Activated naive CD4-positive, alpha-beta T cell treated with anti-CD3 and anti-CD28 coated beads, Interleukin-2, amount 10 ng/mL, durations not matched to agents 7 days and 5 days (primary cell): ENCODE results near the gene IQCH.
A peak's percentile ranks its signal among the peaks of the same experiment; 100 is the strongest.
"Not testable (repeated sequence)": the region's sequence is repeated elsewhere in the genome, so short reads cannot be mapped to it uniquely, and the experiment has no call there.

Experiments used
- CTCF ChIA-PET: fragments of 350-600 bp; sonication (Branson Sonifier 250); formaldehyde crosslinking; loops from one replicate; lab custom pipeline; 2021; ENCODE audit warnings: antibody characterized with exemption; lab: Charles Lee
- DNase-seq: peaks from one replicate; pipeline ENCODE4 v3.0.0-alpha.2; 2020
- H3K27ac Mint-ChIP-seq: one replicate; pipeline ENCODE4 v1.8.0; 2021; ENCODE audit warnings: mild to moderate bottlenecking, moderate library complexity, mixed read lengths
- H3K27me3 Mint-ChIP-seq: one replicate; pipeline ENCODE4 v1.8.0; 2021; ENCODE audit warnings: mild to moderate bottlenecking, mixed read lengths
- H3K36me3 Mint-ChIP-seq: one replicate; pipeline ENCODE4 v1.8.0; 2021; ENCODE audit warnings: mixed read lengths
- H3K4me1 Mint-ChIP-seq: one replicate; pipeline ENCODE4 v1.8.0; 2021; ENCODE audit warnings: mixed read lengths
- H3K4me3 Mint-ChIP-seq: one replicate; pipeline ENCODE4 v1.8.0; 2021; ENCODE audit warnings: mild to moderate bottlenecking, moderate library complexity, mixed read lengths
- H3K9me3 Mint-ChIP-seq: one replicate; pipeline ENCODE4 v1.8.0; 2021; ENCODE audit warnings: mixed read lengths

IQCH gene

GRCh38 chr15:67228286-67228685 is 26.3 kb upstream of the IQCH start:
- Mint-ChIP-seq H3K27ac (no peak overlapping the region), H3K4me3 (no peak overlapping the region), H3K36me3 (peaks cover 53% of the 10 kb centered on the region), H3K9me3 (no peaks in the 10 kb centered on the region), H3K4me1 (peaks cover 16% of the 10 kb centered on the region), H3K27me3 (no peaks in the 10 kb centered on the region)
- CTCF ChIA-PET, result interaction anchor here (1.1 to 1.5 kb wide), 2 partner anchors 12 to 282 kb away, joined by 3 to 5 read pairs; no protein-coding TSS in a partner anchor
- no peak for DNase-seq

DNA sequence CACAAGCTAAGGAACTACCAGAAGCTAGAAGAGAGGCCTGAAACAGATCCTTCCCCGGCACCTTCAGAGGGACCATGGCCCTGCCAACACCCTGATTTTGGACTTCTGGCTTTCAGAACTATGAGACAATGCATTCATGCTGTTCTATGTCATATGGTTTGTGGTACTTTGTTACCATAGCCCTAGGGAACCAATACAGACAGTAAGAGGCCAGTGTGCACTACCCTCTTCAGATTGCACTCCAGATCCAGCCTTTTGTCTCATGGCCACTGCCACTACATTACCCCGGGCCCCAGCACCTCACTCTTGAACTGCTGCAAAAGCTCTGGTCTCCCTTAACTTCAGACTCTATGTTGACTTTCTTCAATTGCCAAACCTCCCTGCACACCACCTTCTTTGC is 24.1 kb upstream of the IQCH start:
- DNase-seq, result no peak
- no peaks in the 10 kb centered on the region for H3K27me3 Mint-ChIP-seq
- CTCF ChIA-PET, result interaction anchor here (0.7 kb wide), 1 partner anchor 10 kb away, joined by 3 read pairs; no protein-coding TSS in a partner anchor
- peaks cover 65% of the 10 kb centered on the region for H3K36me3 Mint-ChIP-seq
- H3K4me3 Mint-ChIP-seq, result no peak overlapping the region
- H3K4me1 Mint-ChIP-seq, result peaks cover 16% of the 10 kb centered on the region
- no peaks in the 10 kb centered on the region for H3K9me3 Mint-ChIP-seq
- H3K27ac Mint-ChIP-seq, result no peak overlapping the region

GRCh38 chr15:67232591-67232990 is 22.0 kb upstream of the IQCH start:
- H3K4me1 Mint-ChIP-seq, result peaks cover 13% of the 10 kb centered on the region
- peaks cover 64% of the 10 kb centered on the region for H3K36me3 Mint-ChIP-seq
- H3K9me3 Mint-ChIP-seq, result no peaks in the 10 kb centered on the region
- no peak overlapping the region for H3K27ac Mint-ChIP-seq
- H3K4me3 Mint-ChIP-seq, result no peak overlapping the region
- no peaks in the 10 kb centered on the region for H3K27me3 Mint-ChIP-seq
- DNase-seq, result no peak
- CTCF ChIA-PET, result no interaction called here

DNA sequence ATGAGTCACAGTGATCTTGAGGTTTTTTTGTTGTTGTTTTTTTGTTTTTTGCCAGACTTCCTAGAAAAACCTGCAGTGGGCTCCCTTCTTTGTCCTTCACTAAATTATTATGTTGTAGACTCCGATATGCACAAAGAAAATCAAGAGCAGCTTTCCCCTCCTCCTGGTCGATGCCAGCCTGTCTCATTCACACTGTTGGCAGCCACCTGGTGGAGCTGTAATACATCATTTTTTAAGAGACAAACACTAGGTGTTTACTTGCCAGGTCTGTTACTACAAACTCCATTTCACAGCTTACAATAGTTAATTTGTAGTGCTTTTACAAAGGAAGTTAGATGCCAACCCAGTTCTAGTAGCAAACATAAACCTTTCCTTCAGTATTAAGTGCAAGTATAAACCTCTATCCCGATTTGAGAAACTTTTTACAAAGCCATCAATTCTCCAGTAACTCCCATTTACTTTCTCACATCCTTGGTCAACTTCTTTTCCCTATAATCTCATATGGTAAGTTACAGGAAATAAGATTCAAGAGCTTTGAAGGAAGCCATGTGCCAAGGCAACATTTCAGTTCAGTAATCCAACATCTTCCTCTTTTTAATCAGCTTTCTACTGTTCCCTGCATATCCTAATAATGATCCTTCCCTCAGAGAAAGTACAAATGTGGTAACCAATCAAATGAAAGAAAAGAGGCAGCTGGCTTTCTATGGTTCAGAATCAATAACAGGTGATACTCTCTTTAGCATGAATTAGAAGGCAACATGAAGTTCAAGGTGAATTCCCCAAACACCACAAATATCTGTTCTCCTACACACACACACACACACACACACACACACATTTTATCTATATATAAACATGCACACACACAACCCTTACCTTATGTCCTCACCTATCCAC is 14.1 kb upstream of the IQCH start:
- peak overlapping the region; percentile 90 for H3K27ac Mint-ChIP-seq
- DNase-seq, result peak; percentile 51
- CTCF ChIA-PET, result interaction anchor here (0.8 to 2.8 kb wide), 9 partner anchors 9 to 294 kb away, joined by 3 to 18 read pairs (median 3); no protein-coding TSS in a partner anchor
- H3K27me3 Mint-ChIP-seq, result no peaks in the 10 kb centered on the region
- H3K4me3 Mint-ChIP-seq, result peak overlapping the region; percentile 9
- no peaks in the 10 kb centered on the region for H3K9me3 Mint-ChIP-seq
- peaks cover 19% of the 10 kb centered on the region for H3K36me3 Mint-ChIP-seq
- peaks cover 47% of the 10 kb centered on the region for H3K4me1 Mint-ChIP-seq

DNA sequence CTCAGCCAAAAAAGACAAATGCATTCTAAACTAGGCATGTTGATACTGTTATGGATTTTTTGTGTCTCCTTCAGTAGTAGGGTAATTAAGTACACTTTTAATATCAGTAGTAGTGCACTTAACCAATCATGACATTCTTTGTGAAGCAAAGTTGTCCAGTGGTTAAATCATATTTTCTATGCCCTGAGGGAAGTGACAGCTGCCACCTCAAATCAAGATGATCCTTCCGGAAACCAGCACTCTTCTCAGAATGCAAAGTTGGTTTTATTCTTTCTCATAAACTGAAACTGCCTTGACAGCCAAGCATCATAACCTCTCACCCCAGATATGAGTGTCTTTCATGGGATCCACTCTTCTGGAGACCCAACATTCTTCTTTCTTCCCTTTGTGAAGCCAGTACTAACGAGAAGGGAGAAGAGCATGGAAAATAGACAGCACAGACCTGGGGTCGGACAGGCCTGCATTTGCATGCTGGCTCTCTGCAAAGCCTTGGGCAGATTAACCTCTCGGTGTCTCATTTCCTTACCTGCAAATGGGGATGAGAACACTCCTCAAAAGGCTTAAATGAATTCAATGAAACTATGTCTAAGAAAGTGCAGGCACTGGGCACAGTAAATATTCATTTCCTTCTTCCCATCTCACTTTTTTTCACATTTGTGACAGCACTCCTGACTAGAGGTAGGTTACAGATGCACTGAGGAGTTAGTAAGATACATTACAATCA is 13.3 kb upstream of the IQCH start:
- CTCF ChIA-PET, result interaction anchor here (0.8 to 2.8 kb wide), 6 partner anchors 9 to 295 kb away, joined by 3 to 18 read pairs (median 4); no protein-coding TSS in a partner anchor
- DNase-seq, result peak; percentile 34
- Mint-ChIP-seq H3K9me3 (no peaks in the 10 kb centered on the region), H3K27me3 (no peaks in the 10 kb centered on the region), H3K27ac (peak overlapping the region; percentile 90), H3K4me3 (peak overlapping the region; percentile 9), H3K4me1 (peaks cover 47% of the 10 kb centered on the region), H3K36me3 (peaks cover 20% of the 10 kb centered on the region)

DNA sequence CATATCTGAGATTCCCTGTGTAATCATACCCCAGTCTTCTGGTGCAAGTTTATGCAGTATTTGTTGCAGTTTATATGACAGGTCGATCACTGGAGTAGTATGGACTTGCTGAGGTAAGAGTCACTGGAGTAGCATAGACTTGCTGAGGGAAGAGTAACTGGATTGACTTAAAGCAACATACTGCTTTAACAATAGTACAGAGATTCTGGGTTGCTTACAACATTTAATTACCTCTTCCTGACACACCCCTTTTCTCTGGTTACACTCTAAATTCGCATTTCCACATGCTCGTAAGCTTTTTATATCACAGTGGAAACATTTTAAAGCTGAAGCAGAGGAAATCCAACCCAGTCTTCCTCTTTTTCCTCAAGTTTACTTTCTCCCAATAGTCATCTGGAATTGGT is 11.9 kb upstream of the IQCH start:
- Mint-ChIP-seq H3K9me3 (peaks cover 8% of the 10 kb centered on the region), H3K36me3 (peaks cover 30% of the 10 kb centered on the region), H3K27ac (peak overlapping the region; percentile 77), H3K4me3 (no peak overlapping the region), H3K4me1 (peaks cover 47% of the 10 kb centered on the region), H3K27me3 (no peaks in the 10 kb centered on the region)
- CTCF ChIA-PET, result no interaction called here
- no peak for DNase-seq

DNA sequence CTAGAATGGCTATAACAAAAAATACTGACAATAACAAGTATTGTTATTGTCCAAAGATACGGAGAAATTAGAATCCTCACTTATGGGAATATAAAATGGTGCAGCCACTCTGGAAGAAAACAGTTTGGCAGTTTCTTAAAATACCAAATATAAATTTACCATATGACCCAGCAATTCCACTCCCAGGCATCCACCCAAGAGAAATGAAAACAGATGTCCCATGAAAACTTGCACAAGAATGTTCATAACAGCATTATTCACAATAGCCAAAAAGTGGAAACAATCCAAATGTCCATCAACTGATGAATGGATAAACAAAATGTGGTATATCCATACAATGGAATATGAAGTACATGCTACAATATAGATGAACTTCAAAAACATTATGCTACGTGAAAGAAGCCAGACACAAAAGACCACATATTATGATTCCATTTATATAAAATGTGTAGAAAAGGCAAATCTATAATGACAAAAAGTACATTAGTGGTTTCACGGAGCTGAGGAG is 9.6 kb upstream of the IQCH start:
- CTCF ChIA-PET, result no interaction called here
- Mint-ChIP-seq H3K4me3 (no peak overlapping the region), H3K4me1 (peaks cover 40% of the 10 kb centered on the region), H3K36me3 (peaks cover 38% of the 10 kb centered on the region), H3K27me3 (no peaks in the 10 kb centered on the region), H3K9me3 (peaks cover 8% of the 10 kb centered on the region), H3K27ac (no peak overlapping the region)
- DNase-seq, result no peak

DNA sequence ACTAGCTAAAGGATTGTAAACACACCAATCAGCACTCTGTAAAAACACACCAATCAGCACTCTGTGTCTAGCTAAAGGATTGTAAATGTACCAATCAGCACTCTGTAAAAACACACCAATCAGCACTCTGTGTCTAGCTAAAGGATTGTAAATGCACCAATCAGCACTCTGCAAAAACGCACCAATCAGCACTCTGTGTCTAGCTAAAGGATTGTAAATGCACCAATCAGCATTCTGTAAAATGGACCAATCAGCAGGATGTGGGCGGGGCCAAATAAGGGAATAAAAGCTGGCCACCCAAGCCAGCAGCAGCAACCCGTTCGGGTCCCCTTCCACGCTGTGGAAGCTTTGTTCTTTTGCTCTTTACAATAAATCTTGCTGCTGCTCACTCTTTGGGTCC is 8.0 kb upstream of the IQCH start:
- not testable (repeated sequence) for DNase-seq, H3K27me3 Mint-ChIP-seq, H3K9me3 Mint-ChIP-seq, H3K4me3 Mint-ChIP-seq, H3K27ac Mint-ChIP-seq
- Mint-ChIP-seq H3K4me1 (peaks cover 32% of the 10 kb centered on the region), H3K36me3 (peaks cover 43% of the 10 kb centered on the region)
- CTCF ChIA-PET, result interaction anchor here (0.9 kb wide), 1 partner anchor 11 kb away, joined by 3 read pairs; no protein-coding TSS in a partner anchor

DNA sequence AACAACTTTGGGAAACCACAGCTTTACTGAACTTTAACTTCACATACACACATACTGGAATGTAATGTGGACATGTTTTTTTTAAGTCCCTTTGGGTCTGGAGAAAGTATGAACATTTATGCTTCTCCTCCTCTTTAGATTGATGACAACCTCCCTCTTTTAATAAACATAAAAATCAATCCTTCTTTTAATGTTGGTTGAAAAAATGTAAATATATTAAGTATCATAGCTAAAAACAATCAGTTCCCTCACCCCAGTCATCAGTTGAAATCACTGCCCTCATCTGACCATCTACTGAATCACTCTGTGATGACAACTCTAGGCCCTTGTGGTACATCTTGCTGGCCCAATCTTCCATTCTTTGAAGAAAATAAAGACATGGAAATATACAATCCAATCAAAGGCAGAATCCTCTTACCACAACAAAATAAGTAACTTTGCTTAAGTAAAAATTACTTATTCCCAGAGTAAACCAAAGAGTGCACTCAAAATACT is 6.5 kb upstream of the IQCH start:
- Mint-ChIP-seq H3K36me3 (peaks cover 44% of the 10 kb centered on the region), H3K4me1 (peaks cover 32% of the 10 kb centered on the region), H3K27ac (no peak overlapping the region), H3K4me3 (no peak overlapping the region), H3K27me3 (no peaks in the 10 kb centered on the region), H3K9me3 (peaks cover 8% of the 10 kb centered on the region)
- CTCF ChIA-PET, result no interaction called here
- no peak for DNase-seq

DNA sequence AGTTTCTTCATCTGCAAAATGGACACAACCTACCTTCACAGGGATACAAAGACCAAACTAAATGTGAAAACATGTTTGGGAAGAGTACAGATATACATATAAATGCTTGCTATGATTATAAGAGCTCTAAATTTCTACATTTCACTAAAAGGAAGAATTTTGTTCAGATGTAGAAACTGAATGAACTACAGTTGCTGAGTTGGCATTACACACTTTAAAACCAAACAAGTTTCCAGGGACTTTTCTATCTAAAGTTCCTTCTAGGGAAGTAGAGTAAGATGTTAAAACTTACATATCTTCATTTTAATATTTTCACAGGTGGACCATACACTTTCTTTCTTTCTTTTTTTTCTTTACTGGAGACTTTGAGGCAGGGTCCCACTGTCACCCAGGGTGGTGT is 4.8 kb upstream of the IQCH start:
- Mint-ChIP-seq H3K27me3 (peaks cover 4% of the 10 kb centered on the region), H3K4me3 (no peak overlapping the region), H3K27ac (no peak overlapping the region), H3K9me3 (peaks cover 8% of the 10 kb centered on the region), H3K4me1 (peaks cover 35% of the 10 kb centered on the region), H3K36me3 (peaks cover 42% of the 10 kb centered on the region)
- CTCF ChIA-PET, result interaction anchor here (1.2 kb wide), 1 partner anchor 9 kb away, joined by 3 read pairs; no protein-coding TSS in a partner anchor
- no peak for DNase-seq

- Mint-ChIP-seq H3K36me3 (peaks cover 29% of the 10 kb centered on the region), H3K27ac (no peak overlapping the region), H3K4me3 (no peak overlapping the region), H3K4me1 (peaks cover 46% of the 10 kb centered on the region), H3K9me3 (peaks cover 8% of the 10 kb centered on the region), H3K27me3 (peaks cover 11% of the 10 kb centered on the region)
- no peak for DNase-seq
- CTCF ChIA-PET, result interaction anchor here (1.0 to 1.2 kb wide), 2 partner anchors 10 to 11 kb away, joined by 3 read pairs; no protein-coding TSS in a partner anchor
Measured at GRCh38 chr15:67251318-67251717, 3.3 kb upstream of the IQCH start.

- peak overlapping the region; percentile 97 for H3K27ac Mint-ChIP-seq
- CTCF ChIA-PET, result no interaction called here
Measured at GRCh38 chr15:67253101-67253500, 1.5 kb upstream of the IQCH start.

GRCh38 chr15:67253549-67254237 is 893 bp upstream of the IQCH start:
- Mint-ChIP-seq H3K4me1 (peaks cover 44% of the 10 kb centered on the region), H3K27me3 (peaks cover 14% of the 10 kb centered on the region), H3K36me3 (peaks cover 11% of the 10 kb centered on the region), H3K4me3 (peak overlapping the region; percentile 98), H3K9me3 (no peaks in the 10 kb centered on the region), H3K27ac (peak overlapping the region; percentile 97)
- CTCF ChIA-PET, result no interaction called here
- no peak for DNase-seq

More at GRCh38 chr15:67253101-67253500, 1.5 kb upstream of the IQCH start:
- H3K27me3 Mint-ChIP-seq, result peaks cover 14% of the 10 kb centered on the region
- peak overlapping the region; percentile 98 for H3K4me3 Mint-ChIP-seq
- no peaks in the 10 kb centered on the region for H3K9me3 Mint-ChIP-seq
- no peak for DNase-seq
- H3K36me3 Mint-ChIP-seq, result peaks cover 14% of the 10 kb centered on the region
- peaks cover 46% of the 10 kb centered on the region for H3K4me1 Mint-ChIP-seq
